Inflammatory macrophage treated with lipopolysaccharide for 1 hour (primary cell): ENCODE results near the gene PPIL6.

Experiments
- DNase-seq, 2 donors: peaks; one replicate each; pipeline ENCODE4 v3.0.0-alpha.2; 2020 to 2022

The PPIL6 gene

GRCh38 chr6:109360281-109360680 lies 80.1 kb downstream of the PPIL6 start:
- DNase-seq: no peak

GRCh38 chr6:109359248-109359647 lies 81.2 kb downstream of the PPIL6 start:
- DNase-seq: no peak

- DNase-seq: no peak
Measured at GRCh38 chr6:109358204-109358603, 82.2 kb downstream of the PPIL6 start.

GRCh38 chr6:109356237-109356636 lies 84.2 kb downstream of the PPIL6 start:
- no peak for DNase-seq

- DNase-seq: peak in 1 of 2 donors; percentile 34
Measured at GRCh38 chr6:109351231-109352130, 88.9 kb downstream of the PPIL6 start.

DNA sequence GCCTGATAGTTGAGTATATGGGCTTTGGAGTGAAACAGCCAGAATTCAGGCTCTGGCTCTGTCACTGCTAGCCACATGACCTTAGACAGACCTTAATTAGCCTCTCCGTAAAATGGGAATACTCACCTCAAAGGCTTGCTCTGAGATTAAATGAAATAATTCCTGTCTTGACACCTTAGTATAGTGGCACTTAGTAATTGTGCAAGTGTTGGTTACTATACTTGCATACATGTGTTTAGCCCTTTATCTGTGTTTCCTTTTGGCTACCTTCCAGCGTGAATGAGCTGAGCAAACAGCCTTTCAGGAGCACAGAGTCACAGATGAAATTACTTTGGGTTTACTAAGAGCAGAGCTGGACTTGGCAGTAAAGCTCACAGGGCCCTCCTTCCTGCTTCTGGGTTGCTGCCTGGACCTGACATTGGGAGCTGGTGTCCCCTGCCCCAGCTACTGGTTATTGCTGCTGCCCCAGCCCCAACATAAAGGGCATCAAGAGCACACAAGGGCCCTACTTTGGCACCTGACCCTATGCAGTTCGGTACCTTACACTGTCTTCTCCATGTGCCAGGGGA lies 90.9 kb downstream of the PPIL6 start:
- no peak for DNase-seq

DNA sequence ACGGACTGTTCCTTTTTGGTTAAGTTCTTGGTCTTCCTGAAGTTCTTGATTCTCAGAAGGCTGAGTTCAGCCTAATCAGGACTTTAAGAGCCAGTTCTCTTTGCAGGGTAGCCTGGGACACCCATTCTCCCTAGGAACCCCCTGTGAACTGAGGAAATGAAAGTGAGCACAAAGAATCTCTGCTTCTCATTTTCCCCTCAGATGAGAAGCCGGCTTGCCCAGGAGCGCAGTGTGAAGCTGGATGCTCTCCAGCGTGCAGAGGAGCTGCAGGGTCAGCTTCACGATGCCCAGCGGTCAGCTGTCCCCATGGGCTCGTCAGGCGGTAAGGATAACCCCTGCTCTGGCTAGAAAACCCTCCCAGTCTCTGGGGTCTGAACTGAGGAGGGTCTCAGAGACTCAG lies 92.2 kb downstream of the PPIL6 start:
- no peak for DNase-seq

- DNase-seq: no peak
Measured at GRCh38 chr6:109347779-109348178, 92.6 kb downstream of the PPIL6 start.

DNA sequence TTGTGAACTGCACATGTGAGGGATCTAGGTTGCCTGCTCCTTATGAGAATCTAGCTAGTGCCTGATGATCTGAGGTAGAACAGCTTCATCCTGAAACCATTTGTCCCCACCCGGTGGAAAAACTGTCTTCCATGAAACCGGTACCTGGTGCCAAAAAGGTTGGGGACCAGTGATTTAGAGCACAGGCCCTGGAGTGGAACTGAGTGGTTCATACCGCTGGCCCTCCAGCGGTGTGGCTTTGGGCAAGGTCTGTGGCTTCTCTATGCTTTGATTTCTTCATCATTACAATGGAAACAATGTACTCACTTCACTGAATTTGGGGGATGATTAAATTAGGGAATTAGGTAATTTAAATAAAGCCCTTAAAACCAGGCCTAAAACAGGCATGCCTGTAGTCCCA lies 94.4 kb downstream of the PPIL6 start:
- no peak for DNase-seq

DNA sequence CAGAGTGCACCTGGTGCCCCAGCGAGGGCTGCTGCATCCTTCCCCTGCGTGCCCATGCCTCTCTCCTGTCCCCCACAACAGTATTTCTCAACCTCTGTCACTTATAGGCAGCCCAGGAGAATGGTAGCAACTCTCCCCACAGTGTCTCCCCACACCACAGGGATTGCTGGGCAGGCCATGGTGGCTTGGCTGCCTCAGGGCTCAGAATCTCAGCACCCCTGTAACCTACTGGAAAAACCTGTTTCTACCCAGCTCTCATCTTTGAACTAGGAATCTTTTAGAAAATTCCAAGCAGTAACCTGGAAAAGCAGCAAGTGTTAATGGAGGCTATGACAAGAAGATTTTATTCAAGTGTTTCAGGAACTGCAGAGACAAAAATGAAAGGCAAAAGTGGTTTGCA lies 96.2 kb downstream of the PPIL6 start:
- DNase-seq: no peak

DNA sequence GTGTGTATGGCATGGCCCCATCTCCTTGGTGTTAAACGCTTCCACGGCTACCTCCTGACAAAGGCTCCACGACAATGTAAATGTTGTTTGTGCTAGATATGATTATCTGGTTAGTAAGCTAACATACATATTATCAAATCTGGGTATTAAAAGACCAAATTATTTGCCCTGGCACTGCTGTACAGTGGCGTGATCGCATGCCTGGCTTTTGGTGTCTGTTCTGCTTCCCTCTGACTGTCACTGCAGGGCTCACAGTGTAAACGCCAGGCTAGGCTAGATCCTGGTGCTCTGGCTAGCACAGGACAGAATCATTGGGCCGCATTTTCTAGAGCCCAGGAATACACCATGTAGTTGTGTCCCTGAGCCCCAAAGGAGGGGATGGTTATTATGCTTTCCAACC lies 96.9 kb downstream of the PPIL6 start:
- no peak for DNase-seq

GRCh38 chr6:109342911-109343310 lies 97.5 kb downstream of the PPIL6 start:
- no peak for DNase-seq

DNA sequence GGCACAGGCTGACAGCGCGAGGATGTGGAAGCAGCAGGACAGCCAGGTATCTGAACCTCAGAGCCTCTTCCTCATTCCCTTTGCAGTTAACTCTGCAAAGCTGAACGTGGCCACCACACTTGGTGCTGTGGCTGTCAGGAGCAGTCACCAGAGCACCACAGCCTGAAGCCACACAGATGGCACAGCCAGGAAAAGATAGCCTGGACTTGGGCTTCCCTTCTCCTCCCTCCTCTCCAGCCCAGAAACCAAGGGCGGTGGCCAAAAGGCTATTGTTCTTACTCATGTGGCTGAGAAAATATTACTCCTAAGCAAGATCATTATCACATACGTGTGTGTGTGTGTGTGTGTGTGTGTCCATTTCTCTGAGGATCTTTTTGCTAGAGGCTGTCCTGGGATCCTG lies 97.9 kb downstream of the PPIL6 start:
- DNase-seq: no peak

GRCh38 chr6:109340811-109341210 lies 99.6 kb downstream of the PPIL6 start:
- no peak for DNase-seq
